Measurements from ENCODE around the gene AGXT. TPM values are rescaled to one million over a fixed set of nuclear protein-coding genes. Genes with fewer than 3 reads are reported as not detected.

Gene AGXT
- total RNA-seq, 3 donors from 2014 or later = under 0.01 TPM; not detected in 2

DNA sequence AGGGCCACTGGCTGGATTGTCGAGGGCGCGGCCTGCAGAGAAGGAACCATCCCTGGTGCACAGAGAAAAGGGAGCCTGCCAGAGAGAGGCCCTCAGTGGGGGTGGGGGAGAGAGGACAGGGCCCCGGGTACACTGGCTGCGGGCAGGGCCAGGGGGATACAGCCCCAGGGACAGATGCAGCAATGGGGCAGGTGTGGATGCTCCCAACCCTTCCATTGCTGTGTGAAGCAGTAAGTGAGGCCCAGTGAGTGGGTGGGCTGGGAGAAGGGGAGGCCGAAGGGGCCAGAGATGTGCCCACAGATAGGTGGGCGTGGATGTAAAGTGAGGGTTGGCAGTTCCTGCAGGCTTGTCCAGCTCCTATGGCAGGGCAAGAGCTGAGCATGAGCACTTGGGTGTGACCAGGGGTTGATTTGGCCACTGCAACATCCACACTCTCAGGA lies 7.4 kb downstream of the AGXT start:
- Histone ChIP-seq H3K27me3 (no peaks in the 10 kb centered on the region), H3K4me1 (no peaks in the 10 kb centered on the region), H3K36me3 (no peaks in the 10 kb centered on the region), H3K27ac (no peak overlapping the region), H3K9me3 (no peaks in the 10 kb centered on the region), H3K4me3 (no peak overlapping the region)
- TF ChIP-seq POLR2AphosphoS5 (IDR thresholded peaks at IDR 0.05) (no peak), POLR2A (IDR thresholded peaks at IDR 0.05) (no peak)
- TF ChIP-seq, protein P1, sequence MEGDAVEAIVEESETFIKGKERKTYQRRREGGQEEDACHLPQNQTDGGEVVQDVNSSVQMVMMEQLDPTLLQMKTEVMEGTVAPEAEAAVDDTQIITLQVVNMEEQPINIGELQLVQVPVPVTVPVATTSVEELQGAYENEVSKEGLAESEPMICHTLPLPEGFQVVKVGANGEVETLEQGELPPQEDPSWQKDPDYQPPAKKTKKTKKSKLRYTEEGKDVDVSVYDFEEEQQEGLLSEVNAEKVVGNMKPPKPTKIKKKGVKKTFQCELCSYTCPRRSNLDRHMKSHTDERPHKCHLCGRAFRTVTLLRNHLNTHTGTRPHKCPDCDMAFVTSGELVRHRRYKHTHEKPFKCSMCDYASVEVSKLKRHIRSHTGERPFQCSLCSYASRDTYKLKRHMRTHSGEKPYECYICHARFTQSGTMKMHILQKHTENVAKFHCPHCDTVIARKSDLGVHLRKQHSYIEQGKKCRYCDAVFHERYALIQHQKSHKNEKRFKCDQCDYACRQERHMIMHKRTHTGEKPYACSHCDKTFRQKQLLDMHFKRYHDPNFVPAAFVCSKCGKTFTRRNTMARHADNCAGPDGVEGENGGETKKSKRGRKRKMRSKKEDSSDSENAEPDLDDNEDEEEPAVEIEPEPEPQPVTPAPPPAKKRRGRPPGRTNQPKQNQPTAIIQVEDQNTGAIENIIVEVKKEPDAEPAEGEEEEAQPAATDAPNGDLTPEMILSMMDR (IDR thresholded peaks at IDR 0.05) = no peak
- no peak for DNase-seq (ENCODE audit: low spot score in 2 of 2)
- intact Hi-C loops (cut with DNase I; ENCODE audit: low total_unique reads) = no loop called here

DNA sequence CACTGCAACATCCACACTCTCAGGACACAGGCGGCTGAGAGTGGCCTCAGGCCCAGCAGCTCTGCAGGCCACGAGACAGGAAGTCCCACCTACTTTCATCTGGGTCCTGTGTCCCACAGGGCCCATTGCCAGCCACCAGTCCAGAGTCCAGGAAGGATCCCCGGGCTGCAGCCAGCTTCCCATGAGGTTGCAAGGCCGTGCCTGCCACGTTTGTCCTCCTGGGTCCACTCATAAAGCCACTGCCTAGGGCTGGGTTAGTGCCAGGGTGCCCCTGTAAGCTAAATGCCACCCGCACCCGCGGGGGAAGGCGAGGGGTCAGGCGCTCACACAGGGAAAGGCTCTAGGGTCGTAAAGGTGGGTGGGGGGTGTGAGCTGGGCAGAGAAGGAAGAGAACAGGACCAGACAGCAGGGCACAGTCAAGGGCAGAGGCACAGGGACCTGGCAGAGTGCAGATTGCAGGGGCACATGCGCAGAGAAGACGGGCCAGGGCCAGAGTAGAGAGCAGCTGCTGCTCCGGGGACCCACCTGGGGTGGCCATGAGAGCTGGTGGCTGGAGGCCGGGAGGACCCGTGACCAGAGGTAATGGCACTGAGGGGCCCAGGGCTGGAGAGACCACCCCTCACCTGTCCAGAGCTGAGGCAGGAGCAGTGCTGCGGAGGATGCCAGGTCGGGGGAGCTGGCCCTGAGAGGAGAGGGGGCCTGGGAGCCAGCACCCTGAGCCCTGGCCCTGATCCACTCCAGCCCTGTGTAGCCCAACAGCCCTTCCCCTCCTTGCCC lies 8.0 kb downstream of the AGXT start:
- intact Hi-C loops (cut with DNase I; ENCODE audit: low total_unique reads) = no loop called here
- no peak overlapping the region for H3K27ac ChIP-seq
- no peaks in the 10 kb centered on the region for H3K27me3 ChIP-seq

DNA sequence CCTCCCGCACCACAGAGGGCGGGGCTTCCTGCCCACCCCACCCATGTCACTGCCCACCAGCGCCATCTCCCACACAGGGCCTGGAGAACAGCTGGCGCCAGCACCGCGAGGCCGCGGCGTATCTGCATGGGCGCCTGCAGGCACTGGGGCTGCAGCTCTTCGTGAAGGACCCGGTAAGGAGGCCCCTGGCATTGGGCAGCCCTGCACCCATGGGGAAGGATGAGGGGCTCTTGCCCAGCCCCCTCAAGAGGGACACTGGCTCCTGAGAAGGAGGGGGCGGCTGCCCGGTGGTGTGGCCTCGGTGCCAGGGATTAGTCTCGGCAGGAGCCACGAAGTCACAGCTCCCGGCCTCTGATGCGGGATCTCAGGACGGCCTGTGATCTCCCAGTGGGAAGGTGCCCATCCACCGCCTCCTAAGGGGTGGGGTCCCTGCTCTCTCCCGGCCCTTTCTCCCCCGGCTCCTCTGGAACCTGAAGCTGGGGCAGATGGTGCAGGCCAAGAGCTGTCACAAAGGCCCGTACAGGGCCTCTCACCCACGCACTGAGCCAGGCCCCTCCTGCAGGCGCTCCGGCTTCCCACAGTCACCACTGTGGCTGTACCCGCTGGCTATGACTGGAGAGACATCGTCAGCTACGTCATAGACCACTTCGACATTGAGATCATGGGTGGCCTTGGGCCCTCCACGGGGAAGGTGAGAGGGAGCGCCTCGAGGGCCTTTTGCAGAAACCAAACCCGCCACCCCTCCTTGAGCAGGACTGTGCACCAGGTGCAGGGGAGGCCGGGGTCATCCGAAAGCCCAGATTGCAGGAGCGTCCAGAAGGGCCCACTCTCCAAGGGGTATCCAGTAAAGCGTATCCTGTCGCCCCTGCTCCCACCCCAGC lies 9.1 kb downstream of the AGXT start:
- intact Hi-C loops (cut with DNase I; ENCODE audit: low total_unique reads) = no loop called here
- TF ChIP-seq POLR2A (IDR thresholded peaks at IDR 0.05) (no peak), POLR2AphosphoS5 (IDR thresholded peaks at IDR 0.05) (no peak)
- TF ChIP-seq, protein P1 (IDR thresholded peaks at IDR 0.05) = no peak
- no peak for DNase-seq (ENCODE audit: low spot score in 2 of 2)
- no peaks in the 10 kb centered on the region for H3K27me3 ChIP-seq
- no peaks in the 10 kb centered on the region for H3K9me3 ChIP-seq
- H3K36me3 ChIP-seq = no peaks in the 10 kb centered on the region
- H3K27ac ChIP-seq = no peak overlapping the region
- H3K4me1 ChIP-seq = no peaks in the 10 kb centered on the region
- no peak overlapping the region for H3K4me3 ChIP-seq

More for the DNA sequence above, 8.0 kb downstream of the AGXT start:
- no peak overlapping the region for H3K4me3 ChIP-seq
- no peaks in the 10 kb centered on the region for H3K36me3 ChIP-seq
- TF ChIP-seq, protein P1 (IDR thresholded peaks at IDR 0.05) = no peak
- no peak for TF ChIP-seq POLR2AphosphoS5 (IDR thresholded peaks at IDR 0.05)
- TF ChIP-seq POLR2A (IDR thresholded peaks at IDR 0.05) = no peak
- no peaks in the 10 kb centered on the region for H3K9me3 ChIP-seq
- H3K4me1 ChIP-seq = no peaks in the 10 kb centered on the region
- DNase-seq (ENCODE audit: low spot score in 2 of 2) = no peak

DNA sequence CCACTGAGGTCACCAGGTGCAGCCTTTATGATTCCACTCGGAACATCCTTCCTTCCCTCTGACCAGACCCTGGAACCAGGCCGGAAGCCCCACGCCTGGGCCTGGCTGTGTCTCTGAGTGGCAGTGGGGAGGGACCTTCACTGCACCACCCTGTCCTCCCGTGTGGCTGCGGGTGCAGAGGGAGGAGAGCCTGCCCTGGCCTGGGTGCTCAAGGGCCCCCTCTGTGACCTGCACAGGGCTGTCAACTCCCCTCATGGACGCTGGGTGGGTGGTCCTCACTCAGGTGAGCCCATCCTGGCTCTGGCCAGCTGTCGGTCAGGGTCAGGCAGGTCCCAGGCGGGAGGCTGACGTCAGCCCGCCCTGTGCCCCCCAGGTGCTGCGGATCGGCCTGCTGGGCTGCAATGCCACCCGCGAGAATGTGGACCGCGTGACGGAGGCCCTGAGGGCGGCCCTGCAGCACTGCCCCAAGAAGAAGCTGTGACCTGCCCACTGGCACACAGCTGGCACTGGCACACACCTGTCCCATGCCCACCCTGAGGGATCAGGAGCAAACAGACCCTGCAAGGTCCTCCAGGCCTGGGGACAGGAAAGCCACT lies 9.8 kb downstream of the AGXT start:
- no peak overlapping the region for H3K27ac ChIP-seq
- no peak overlapping the region for H3K4me3 ChIP-seq
- H3K27me3 ChIP-seq = no peaks in the 10 kb centered on the region
- H3K4me1 ChIP-seq = no peaks in the 10 kb centered on the region
- H3K36me3 ChIP-seq = no peaks in the 10 kb centered on the region
- H3K9me3 ChIP-seq = no peaks in the 10 kb centered on the region
- no peak for DNase-seq (ENCODE audit: low spot score in 2 of 2)
- intact Hi-C loops (cut with DNase I; ENCODE audit: low total_unique reads) = no loop called here
- no peak for TF ChIP-seq POLR2A (IDR thresholded peaks at IDR 0.05)
- TF ChIP-seq, protein P1 (IDR thresholded peaks at IDR 0.05) = no peak
- no peak for TF ChIP-seq POLR2AphosphoS5 (IDR thresholded peaks at IDR 0.05)
